Ramos (cell line): Measurements from ENCODE around the gene USP5.

ENCODE experiments used
- in situ Hi-C: fragments of 300-500 bp; cut with MboI; formaldehyde crosslinking; loops from one replicate; pipeline ENCODE4 v1.14.3; 2022; ENCODE audit warnings: low sequenced_read_pairs; ENCODE audit not compliant: unreplicated experiment

Gene USP5

GRCh38 chr12:6851921-6852650, at the start of gene USP5:
TSS of gene USP5 (plus strand) at chr12:6852150. CDS start at chr12:6852180, 30 bp downstream.
- in situ Hi-C loops = no loop called here

- in situ Hi-C loops = no loop called here
Observed at GRCh38 chr12:6807170-6807569, 44.8 kb upstream of the USP5 start.

GRCh38 chr12:6809056-6809455, 42.9 kb upstream of the USP5 start:
- in situ Hi-C loops = no loop called here

GRCh38 chr12:6810758-6811157, 41.2 kb upstream of the USP5 start:
- in situ Hi-C loops = no loop called here

GRCh38 chr12:6813363-6813762, 38.6 kb upstream of the USP5 start:
- in situ Hi-C loops = no loop called here

GRCh38 chr12:6816598-6816997, 35.4 kb upstream of the USP5 start:
- in situ Hi-C loops = no loop called here

GRCh38 chr12:6817098-6817497, 34.9 kb upstream of the USP5 start:
- in situ Hi-C loops = no loop called here

- in situ Hi-C loops = no loop called here
Observed at GRCh38 chr12:6817662-6818157, 34.2 kb upstream of the USP5 start.

GRCh38 chr12:6818222-6818621, 33.7 kb upstream of the USP5 start:
- in situ Hi-C loops = no loop called here

GRCh38 chr12:6818645-6819044, 33.3 kb upstream of the USP5 start:
- in situ Hi-C loops = no loop called here

GRCh38 chr12:6819106-6820030, 32.6 kb upstream of the USP5 start:
- in situ Hi-C loops = loop anchor here (5.0 kb wide), 1 partner anchor 67 kb away; the partner anchor contains the start of gene MLF2

- in situ Hi-C loops = loop anchor here (5.0 kb wide), 1 partner anchor 68 kb away; the partner anchor contains the start of gene MLF2
Observed at GRCh38 chr12:6820166-6820565, 31.8 kb upstream of the USP5 start.

GRCh38 chr12:6821591-6822425, 30.1 kb upstream of the USP5 start, which contains the start of gene GPR162:
TSS of gene GPR162 (plus strand) at chr12:6821821. CDS start at chr12:6823899, 2,078 bp downstream.
- in situ Hi-C loops = loop anchor here (5.0 kb wide), 1 partner anchor 70 kb away; the partner anchor contains the start of gene MLF2

GRCh38 chr12:6822426-6823135, 29.4 kb upstream of the USP5 start:
- in situ Hi-C loops = loop anchor here (5.0 kb wide), 1 partner anchor 70 kb away; the partner anchor contains the start of gene MLF2

GRCh38 chr12:6823182-6824084, 28.5 kb upstream of the USP5 start:
- in situ Hi-C loops = loop anchor here (5.0 kb wide), 1 partner anchor 71 kb away; the partner anchor contains the start of gene MLF2

- in situ Hi-C loops = loop anchor here (5.0 kb wide), 1 partner anchor 72 kb away; the partner anchor contains the start of gene MLF2
Observed at GRCh38 chr12:6824085-6824775, 27.7 kb upstream of the USP5 start.

GRCh38 chr12:6824901-6825381, 27.0 kb upstream of the USP5 start:
- in situ Hi-C loops = loop anchor here (5.0 kb wide), 1 partner anchor 73 kb away; the partner anchor contains the start of gene MLF2
